ENCODE results near the gene ZCCHC2. TPM values are rescaled to one million over a fixed set of nuclear protein-coding genes. Genes with fewer than 3 reads are reported as not detected.

The ZCCHC2 gene
- total and polyA plus RNA-seq, 2 experiments from 2014 or later: 3.3 to 14.9 TPM

GRCh38 chr18:62606106-62606505 lies 83.3 kb downstream of the ZCCHC2 start:
- no peaks in the 10 kb centered on the region for H3K27me3 ChIP-seq
- peaks cover 2% of the 10 kb centered on the region for H3K4me1 ChIP-seq (ENCODE audit: insufficient read depth)
- no peak for TF ChIP-seq CTCF (IDR thresholded peaks at IDR 0.05; ENCODE audit: poor library complexity)
- no peak for TF ChIP-seq EZH2 (IDR thresholded peaks at IDR 0.05; ENCODE audit: borderline replicate concordance)
- TF ChIP-seq EZH2phosphoT487 (IDR thresholded peaks at IDR 0.05; ENCODE audit: low read depth, severe bottlenecking, unreplicated experiment): no peak
- WGBS (ENCODE audit: low lambda C conversion rate, missing lambda C conversion rate): 81% methylated on average over 3 of the region's 3 CpGs
- no peak for DNase-seq (ENCODE audit: low spot score)
- no peak overlapping the region for H2AFZ ChIP-seq
- H3K9me2 ChIP-seq (replicated peaks; ENCODE audit: insufficient read depth): no peaks in the 10 kb centered on the region
- no peaks in the 10 kb centered on the region for H3K9me3 ChIP-seq (ENCODE audit: low read depth)
- no peaks in the 10 kb centered on the region for H3K79me2 ChIP-seq
- H3K4me3 ChIP-seq: no peak overlapping the region
- H3K27ac ChIP-seq: no peak overlapping the region
- no peak overlapping the region for H3K4me2 ChIP-seq
- no peaks in the 10 kb centered on the region for H4K20me1 ChIP-seq (ENCODE audit: insufficient read depth, poor library complexity, severe bottlenecking)
- H3K36me3 ChIP-seq (replicated peaks; ENCODE audit: insufficient read depth, low read depth): no peaks in the 10 kb centered on the region

DNA sequence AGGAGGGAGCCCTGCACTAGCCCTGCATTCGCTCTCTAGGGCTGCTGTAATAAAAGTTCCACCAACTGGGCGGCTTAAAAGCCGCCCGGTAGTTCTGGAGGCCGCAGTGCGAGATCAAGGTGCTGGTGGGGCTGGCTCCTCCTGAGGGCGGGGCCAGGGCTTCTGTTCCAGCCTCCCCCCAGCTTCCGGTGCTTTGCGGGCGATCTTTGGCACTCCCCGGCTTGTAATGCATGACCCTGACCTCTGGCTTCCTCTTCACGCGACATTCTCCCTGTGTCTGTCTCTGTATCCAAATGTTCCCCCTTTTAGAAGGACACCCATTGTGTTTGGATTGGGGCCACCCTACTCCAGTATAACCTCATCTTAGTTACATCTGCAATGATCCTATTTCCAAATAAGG lies 84.5 kb downstream of the ZCCHC2 start:
- DNase-seq (ENCODE audit: low spot score): no peak
- H2AFZ ChIP-seq: no peak overlapping the region
- WGBS (ENCODE audit: low lambda C conversion rate, missing lambda C conversion rate): 94% methylated on average over 13 of the region's 13 CpGs
- no peaks in the 10 kb centered on the region for H3K27me3 ChIP-seq
- no peak overlapping the region for H3K27ac ChIP-seq
- H3K4me3 ChIP-seq: no peak overlapping the region
- no peaks in the 10 kb centered on the region for H3K36me3 ChIP-seq (replicated peaks; ENCODE audit: insufficient read depth, low read depth)
- H4K20me1 ChIP-seq (ENCODE audit: insufficient read depth, poor library complexity, severe bottlenecking): no peaks in the 10 kb centered on the region
- H3K9me3 ChIP-seq (ENCODE audit: low read depth): no peaks in the 10 kb centered on the region
- TF ChIP-seq EZH2phosphoT487 (IDR thresholded peaks at IDR 0.05; ENCODE audit: low read depth, severe bottlenecking, unreplicated experiment) (no peak), CTCF (IDR thresholded peaks at IDR 0.05; ENCODE audit: poor library complexity) (no peak), EZH2 (IDR thresholded peaks at IDR 0.05; ENCODE audit: borderline replicate concordance) (no peak)
- H3K4me1 ChIP-seq (ENCODE audit: insufficient read depth): peaks cover 9% of the 10 kb centered on the region
- H3K9me2 ChIP-seq (replicated peaks; ENCODE audit: insufficient read depth): no peaks in the 10 kb centered on the region
- H3K79me2 ChIP-seq: no peaks in the 10 kb centered on the region
- no peak overlapping the region for H3K4me2 ChIP-seq

DNA sequence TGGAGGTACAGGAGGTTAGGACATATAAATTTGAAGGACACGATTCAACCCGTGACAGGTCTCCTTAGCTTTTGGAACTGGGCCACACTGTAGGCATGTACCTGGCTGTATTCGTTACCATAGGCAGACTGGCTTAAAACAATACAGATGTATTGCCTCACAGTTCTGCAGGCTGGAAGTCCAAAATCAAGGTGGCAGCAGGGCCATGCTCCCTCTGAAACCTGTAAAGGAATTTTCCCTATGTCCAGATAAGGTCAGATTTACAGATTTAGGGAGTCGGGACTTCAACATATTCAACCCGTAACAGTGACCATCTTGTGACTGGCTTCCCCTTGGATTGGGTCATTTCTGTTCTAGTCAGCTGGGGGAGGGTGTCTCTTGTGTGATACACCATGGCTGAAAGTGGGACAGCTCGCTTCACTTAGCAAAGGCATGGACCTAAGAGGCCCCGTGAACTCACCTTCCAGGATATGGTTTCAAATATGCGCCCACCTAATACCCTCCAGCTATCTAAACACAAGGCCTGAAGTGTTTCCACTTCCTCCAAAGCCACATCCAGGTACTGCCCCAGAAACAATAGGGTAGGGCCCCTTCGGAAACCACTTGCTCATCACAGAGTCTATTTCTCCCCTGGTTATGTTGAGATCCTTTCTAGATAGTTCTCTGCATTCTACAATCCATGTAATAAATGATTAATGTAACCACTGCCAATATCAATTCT lies 85.0 kb downstream of the ZCCHC2 start:
- TF ChIP-seq CTCF (IDR thresholded peaks at IDR 0.05; ENCODE audit: poor library complexity): no peak
- no peak for TF ChIP-seq EZH2 (IDR thresholded peaks at IDR 0.05; ENCODE audit: borderline replicate concordance)
- TF ChIP-seq EZH2phosphoT487 (IDR thresholded peaks at IDR 0.05; ENCODE audit: low read depth, severe bottlenecking, unreplicated experiment): no peak
- WGBS (ENCODE audit: low lambda C conversion rate, missing lambda C conversion rate): 97% methylated on average over 9 of the region's 9 CpGs
- no peak for DNase-seq (ENCODE audit: low spot score)

More for the DNA sequence above, 85.0 kb downstream of the ZCCHC2 start:
- peaks cover 9% of the 10 kb centered on the region for H3K4me1 ChIP-seq (ENCODE audit: insufficient read depth)
- H3K4me3 ChIP-seq: no peak overlapping the region
- H3K27ac ChIP-seq: no peak overlapping the region
- H3K4me2 ChIP-seq: no peak overlapping the region
- H3K9me3 ChIP-seq (ENCODE audit: low read depth): no peaks in the 10 kb centered on the region
- no peaks in the 10 kb centered on the region for H4K20me1 ChIP-seq (ENCODE audit: insufficient read depth, poor library complexity, severe bottlenecking)
- H3K27me3 ChIP-seq: no peaks in the 10 kb centered on the region
- no peaks in the 10 kb centered on the region for H3K9me2 ChIP-seq (replicated peaks; ENCODE audit: insufficient read depth)
- no peak overlapping the region for H2AFZ ChIP-seq
- H3K79me2 ChIP-seq: no peaks in the 10 kb centered on the region
- H3K36me3 ChIP-seq (replicated peaks; ENCODE audit: insufficient read depth, low read depth): no peaks in the 10 kb centered on the region

All from hepatocyte (in vitro differentiated cells).